Measurements from ENCODE around the gene CRKL.

Gene CRKL

GRCh38 chr22:20992456-20993303 lies 75.5 kb downstream of the CRKL start:
- Histone ChIP-seq H3K27ac (replicated peaks; ENCODE audit: low read length) (no peak overlapping the region), H3K9me3 (replicated peaks in 1 of 2; ENCODE audit: control insufficient read depth in 2 of 2, insufficient read depth in 1 of 2, low read depth in 1 of 2, low read length in 2 of 2) (no peaks in the 10 kb centered on the region), H3K4me1 (ENCODE audit: control insufficient read depth in 2 of 2, insufficient read depth in 1 of 2, low read depth in 1 of 2, low read length in 2 of 2) (no peaks in the 10 kb centered on the region), H3K18ac (ENCODE audit: low read length) (no peak overlapping the region), H3K9ac (ENCODE audit: low read depth, low read length, poor library complexity) (peak overlapping the region; percentile 34), H3K36me3 (replicated peaks in 1 of 2; ENCODE audit: control insufficient read depth in 2 of 2, insufficient read depth in 2 of 2, low read length in 2 of 2) (peaks cover 54 to 76% of the 10 kb centered on the region in 2 donors), H4K91ac (ENCODE audit: low read depth, low read length, poor library complexity) (no peak overlapping the region), H3K79me1 (ENCODE audit: low read depth, low read length) (peaks cover 2% of the 10 kb centered on the region), H3K4ac (ENCODE audit: low read length) (no peak overlapping the region), H2BK5ac (ENCODE audit: low read length) (no peak overlapping the region), H3K4me2 (ENCODE audit: insufficient read depth, low read length, poor library complexity, severe bottlenecking) (no peak overlapping the region), H2BK120ac (ENCODE audit: low read depth, low read length) (no peak overlapping the region), H4K8ac (ENCODE audit: low read depth, low read length) (no peak overlapping the region), H3K23ac (ENCODE audit: low read depth, low read length, poor library complexity) (peak overlapping the region; percentile 91), H2AK5ac (ENCODE audit: low read depth, low read length) (no peak overlapping the region), H2AFZ (ENCODE audit: low read length) (no peak overlapping the region), H3K14ac (ENCODE audit: low read length) (no peak overlapping the region), H3K27me3 (ENCODE audit: control insufficient read depth in 3 of 3, insufficient read depth in 3 of 3, low read depth in 1 of 3, low read length in 3 of 3) (no peaks in the 10 kb centered on the region), H3K4me3 (ENCODE audit: low read length in 2 of 2) (no peak overlapping the region), H2BK12ac (ENCODE audit: low read length) (no peak overlapping the region), H2BK15ac (ENCODE audit: low read length) (peak overlapping the region; percentile 27)
- no peak for DNase-seq (ENCODE audit: low spot score)
- no CpG with 5 or more reads among the region's 21 CpGs for WGBS, 2 donors (ENCODE audit: extremely low coverage in 2 of 2, insufficient read length in 2 of 2, insufficient replicate concordance in 1 of 2)

GRCh38 chr22:20993304-20994127 lies 76.3 kb downstream of the CRKL start:
- no peaks in the 10 kb centered on the region for H3K9me3 ChIP-seq (replicated peaks in 1 of 2; ENCODE audit: control insufficient read depth in 2 of 2, insufficient read depth in 1 of 2, low read depth in 1 of 2, low read length in 2 of 2)
- H3K36me3 ChIP-seq (replicated peaks in 1 of 2; ENCODE audit: control insufficient read depth in 2 of 2, insufficient read depth in 2 of 2, low read length in 2 of 2), result peaks cover 55 to 77% of the 10 kb centered on the region in 2 donors
- H3K23ac ChIP-seq (ENCODE audit: low read depth, low read length, poor library complexity), result peak overlapping the region; percentile 91
- no peaks in the 10 kb centered on the region for H3K27me3 ChIP-seq (ENCODE audit: control insufficient read depth in 3 of 3, insufficient read depth in 3 of 3, low read depth in 1 of 3, low read length in 3 of 3)
- no peak overlapping the region for H3K18ac ChIP-seq (ENCODE audit: low read length)
- H3K4me3 ChIP-seq (ENCODE audit: low read length in 2 of 2), result no peak overlapping the region
- no peak overlapping the region for H2BK12ac ChIP-seq (ENCODE audit: low read length)
- H3K9ac ChIP-seq (ENCODE audit: low read depth, low read length, poor library complexity), result no peak overlapping the region
- whole genome bisulfite sequencing, 2 donors (ENCODE audit: extremely low coverage in 2 of 2, insufficient read length in 2 of 2, insufficient replicate concordance in 1 of 2), result no CpG with 5 or more reads among the region's 29 CpGs
- no peak overlapping the region for H2BK120ac ChIP-seq (ENCODE audit: low read depth, low read length)
- no peak overlapping the region for H3K14ac ChIP-seq (ENCODE audit: low read length)
- no peak overlapping the region for H2AK5ac ChIP-seq (ENCODE audit: low read depth, low read length)
- H4K8ac ChIP-seq (ENCODE audit: low read depth, low read length), result peak overlapping the region; percentile 23
- no peak overlapping the region for H2BK5ac ChIP-seq (ENCODE audit: low read length)
- H3K4me1 ChIP-seq (ENCODE audit: control insufficient read depth in 2 of 2, insufficient read depth in 1 of 2, low read depth in 1 of 2, low read length in 2 of 2), result no peaks in the 10 kb centered on the region
- DNase-seq (ENCODE audit: low spot score), result no peak
- H2AFZ ChIP-seq (ENCODE audit: low read length), result no peak overlapping the region
- H3K4me2 ChIP-seq (ENCODE audit: insufficient read depth, low read length, poor library complexity, severe bottlenecking), result no peak overlapping the region
- H3K27ac ChIP-seq (replicated peaks; ENCODE audit: low read length), result no peak overlapping the region
- H4K91ac ChIP-seq (ENCODE audit: low read depth, low read length, poor library complexity), result no peak overlapping the region
- H3K4ac ChIP-seq (ENCODE audit: low read length), result no peak overlapping the region
- H2BK15ac ChIP-seq (ENCODE audit: low read length), result no peak overlapping the region
- H3K79me1 ChIP-seq (ENCODE audit: low read depth, low read length), result peaks cover 2% of the 10 kb centered on the region

GRCh38 chr22:20994128-20994901 lies 77.1 kb downstream of the CRKL start:
- Histone ChIP-seq H3K4ac (ENCODE audit: low read length) (no peak overlapping the region), H3K9ac (ENCODE audit: low read depth, low read length, poor library complexity) (peak overlapping the region; percentile 68), H3K27me3 (ENCODE audit: control insufficient read depth in 3 of 3, insufficient read depth in 3 of 3, low read depth in 1 of 3, low read length in 3 of 3) (no peaks in the 10 kb centered on the region), H4K91ac (ENCODE audit: low read depth, low read length, poor library complexity) (no peak overlapping the region), H2AK5ac (ENCODE audit: low read depth, low read length) (no peak overlapping the region), H3K27ac (replicated peaks; ENCODE audit: low read length) (no peak overlapping the region), H2BK120ac (ENCODE audit: low read depth, low read length) (no peak overlapping the region), H2BK12ac (ENCODE audit: low read length) (no peak overlapping the region), H4K8ac (ENCODE audit: low read depth, low read length) (peak overlapping the region; percentile 2), H3K14ac (ENCODE audit: low read length) (no peak overlapping the region), H3K4me3 (ENCODE audit: low read length in 2 of 2) (no peak overlapping the region), H3K4me1 (ENCODE audit: control insufficient read depth in 2 of 2, insufficient read depth in 1 of 2, low read depth in 1 of 2, low read length in 2 of 2) (no peaks in the 10 kb centered on the region), H2BK15ac (ENCODE audit: low read length) (no peak overlapping the region), H3K9me3 (replicated peaks in 1 of 2; ENCODE audit: control insufficient read depth in 2 of 2, insufficient read depth in 1 of 2, low read depth in 1 of 2, low read length in 2 of 2) (no peaks in the 10 kb centered on the region), H3K36me3 (replicated peaks in 1 of 2; ENCODE audit: control insufficient read depth in 2 of 2, insufficient read depth in 2 of 2, low read length in 2 of 2) (peaks cover 60 to 85% of the 10 kb centered on the region in 2 donors), H2BK5ac (ENCODE audit: low read length) (peak overlapping the region; percentile 50), H3K18ac (ENCODE audit: low read length) (no peak overlapping the region), H3K4me2 (ENCODE audit: insufficient read depth, low read length, poor library complexity, severe bottlenecking) (no peak overlapping the region), H3K79me1 (ENCODE audit: low read depth, low read length) (peaks cover 2% of the 10 kb centered on the region), H2AFZ (ENCODE audit: low read length) (no peak overlapping the region), H3K23ac (ENCODE audit: low read depth, low read length, poor library complexity) (peak overlapping the region; percentile 91)
- no peak for DNase-seq (ENCODE audit: low spot score)
- no CpG with 5 or more reads among the region's 30 CpGs for WGBS, 2 donors (ENCODE audit: extremely low coverage in 2 of 2, insufficient read length in 2 of 2, insufficient replicate concordance in 1 of 2)
